IMR-90 (cell line): Measurements from ENCODE around the gene ARHGEF10L. TPM values are rescaled to one million over a fixed set of nuclear protein-coding genes. Genes with fewer than 3 reads are reported as not detected.

Experiments
- ATAC-seq: fragments of 200-7000 bp; cut with Tn5 transposase; 2 replicates; pipeline ENCODE4 v1.9.1; 2020; ENCODE audit warnings: low read depth, mild to moderate bottlenecking, moderate library complexity
- BruUV-seq: library from RNA; stranded (reverse); fragments of 400-500 nt; replicated peaks from 2 replicates; lab custom pipeline; 2021; lab: Mats Ljungman, UMichigan
- CTCF ChIA-PET: fragments of 300-600 bp; formaldehyde crosslinking; extraction: SDS; loops from one replicate; lab custom pipeline; 2021; ENCODE audit warnings: antibody characterized with exemption; lab: Yijun Ruan, JAX
- POLR2A ChIA-PET: fragments of 300-600 bp; sonication (Branson Sonifier 250); formaldehyde crosslinking; loops from one replicate; lab custom pipeline; 2022; ENCODE audit warnings: antibody characterized with exemption; ENCODE audit not compliant: unreplicated experiment; lab: Charles Lee
- DNase-seq: peaks from one replicate; pipeline ENCODE4 v3.0.0; 2013
- H2AFZ ChIP-seq: replicated peaks from 2 replicates; pipeline ENCODE3; 2013; ENCODE audit warnings: low read length, mild to moderate bottlenecking; ENCODE audit not compliant: poor library complexity
- H2AK5ac ChIP-seq: 2 replicates; pipeline ENCODE4 v1.6.1; 2013; ENCODE audit warnings: low read depth, low read length, inconsistent platforms
- H2AK9ac ChIP-seq: replicated peaks from 2 replicates; pipeline ENCODE3; 2013; ENCODE audit warnings: mild to moderate bottlenecking, low read depth, low read length, moderate library complexity; ENCODE audit not compliant: poor library complexity
- H2BK120ac ChIP-seq: 2 replicates; pipeline ENCODE4 v1.6.1; 2013; ENCODE audit warnings: low read depth, low read length, inconsistent platforms
- H2BK15ac ChIP-seq: 3 replicates; pipeline ENCODE4 v1.6.1; 2013; ENCODE audit warnings: low read depth, low read length, inconsistent platforms
- H2BK20ac ChIP-seq: 2 replicates; pipeline ENCODE4 v1.6.1; 2013; ENCODE audit warnings: low read depth, mild to moderate bottlenecking, inconsistent platforms, low read length, moderate library complexity
- H2BK5ac ChIP-seq: 2 replicates; pipeline ENCODE4 v1.6.1; 2013; ENCODE audit warnings: mild to moderate bottlenecking, low read depth, low read length, inconsistent platforms; ENCODE audit not compliant: poor library complexity, severe bottlenecking
- H3K14ac ChIP-seq: replicated peaks from 2 replicates; pipeline ENCODE4 v1.6.1; 2013; ENCODE audit warnings: low read depth, low read length, inconsistent platforms
- H3K18ac ChIP-seq: 2 replicates; pipeline ENCODE4 v1.6.1; 2013; ENCODE audit warnings: low read depth, low read length, control low read depth
- H3K23ac ChIP-seq: 2 replicates; pipeline ENCODE4 v1.6.1; 2013; ENCODE audit warnings: low read depth, low read length, inconsistent platforms
- H3K27ac ChIP-seq: 2 replicates; pipeline ENCODE4 v1.5.1; 2013; ENCODE audit warnings: mild to moderate bottlenecking, control low read depth, low read length; ENCODE audit not compliant: insufficient read depth
- H3K27me3 ChIP-seq: 2 replicates; pipeline ENCODE4 v1.6.1; 2013; ENCODE audit warnings: low read length; ENCODE audit not compliant: control insufficient read depth, insufficient read depth
- H3K36me3 ChIP-seq: 2 replicates; pipeline ENCODE4 v1.6.1; 2013; ENCODE audit warnings: low read length, mixed read lengths; ENCODE audit not compliant: control insufficient read depth, insufficient read depth
- H3K4ac ChIP-seq: 2 replicates; pipeline ENCODE4 v1.6.1; 2013; ENCODE audit warnings: low read depth, low read length, inconsistent platforms
- H3K4me1 ChIP-seq: 2 replicates; pipeline ENCODE4 v1.6.1; 2013; ENCODE audit warnings: low read length, mixed read lengths; ENCODE audit not compliant: control insufficient read depth, insufficient read depth
- H3K4me2 ChIP-seq: 2 replicates; pipeline ENCODE4 v1.6.1; 2013; ENCODE audit warnings: low read depth, mild to moderate bottlenecking, control low read depth, low read length, moderate library complexity
- H3K4me3 ChIP-seq: 2 replicates; pipeline ENCODE4 v1.5.1; 2013; ENCODE audit warnings: low read depth, mild to moderate bottlenecking, control low read depth, low read length, moderate library complexity; ENCODE audit not compliant: insufficient read depth
- H3K56ac ChIP-seq: 2 replicates; pipeline ENCODE4 v1.6.1; 2013; ENCODE audit warnings: low read length, inconsistent platforms; ENCODE audit not compliant: insufficient read depth; ENCODE audit errors: extremely low read depth
- H3K79me1 ChIP-seq, 2 experiments: 2 replicates each; pipeline ENCODE4 v1.6.1; 2013; ENCODE audit warnings: low read length in 2 of 2, inconsistent platforms in 1 of 2, low read depth in 1 of 2
- H3K9ac ChIP-seq: 2 replicates; pipeline ENCODE4 v1.6.1; 2013; ENCODE audit warnings: low read depth, low read length, control low read depth
- H3K9me1 ChIP-seq: 2 replicates; pipeline ENCODE4 v1.6.1; 2013; ENCODE audit warnings: low read length, inconsistent platforms; ENCODE audit not compliant: insufficient read depth
- H3K9me3 ChIP-seq: 2 replicates; pipeline ENCODE4 v1.6.1; 2013; ENCODE audit warnings: low read length; ENCODE audit not compliant: control insufficient read depth, insufficient read depth
- H4K20me1 ChIP-seq: 2 replicates; pipeline ENCODE4 v1.6.1; 2013; ENCODE audit warnings: low read length, inconsistent platforms; ENCODE audit not compliant: insufficient read depth
- H4K5ac ChIP-seq: 2 replicates; pipeline ENCODE4 v1.6.1; 2013; ENCODE audit warnings: mild to moderate bottlenecking, low read depth, low read length, control low read depth
- H4K8ac ChIP-seq, 2 experiments: 2 replicates each; pipeline ENCODE4 v1.6.1; 2013; ENCODE audit warnings: low read depth in 2 of 2, low read length in 2 of 2, control low read depth in 1 of 2, inconsistent platforms in 1 of 2
- H4K91ac ChIP-seq: 2 replicates; pipeline ENCODE4 v1.6.1; 2013; ENCODE audit warnings: low read depth, low read length, inconsistent platforms; ENCODE audit not compliant: insufficient read depth
- BHLHE40 ChIP-seq: fragments of 150-350 bp; IDR thresholded peaks from 2 replicates; pipeline ENCODE4 v1.6.1; 2016; ENCODE audit warnings: mild to moderate bottlenecking, low read depth, low read length
- CEBPB ChIP-seq: IDR thresholded peaks from 2 replicates; pipeline ENCODE4 v1.6.1; 2012; ENCODE audit warnings: low read depth, low read length, improper control_type of control experiment
- CHD1 ChIP-seq: IDR thresholded peaks from 2 replicates; pipeline ENCODE4 v1.6.1; 2012; ENCODE audit warnings: low read depth, low read length, improper control_type of control experiment
- FOS ChIP-seq: fragments of 150-350 bp; IDR thresholded peaks from 2 replicates; pipeline ENCODE4 v1.6.1; 2016; ENCODE audit warnings: low read depth, low read length
- MAFK ChIP-seq: IDR thresholded peaks from 2 replicates; pipeline ENCODE4 v1.6.1; 2012; ENCODE audit warnings: low read depth, low read length, improper control_type of control experiment
- MAZ ChIP-seq: IDR thresholded peaks from 2 replicates; pipeline ENCODE4 v1.6.1; 2012; ENCODE audit warnings: low read depth, mild to moderate bottlenecking, low read length, improper control_type of control experiment, moderate library complexity, borderline replicate concordance
- MXI1 ChIP-seq: IDR thresholded peaks from 2 replicates; pipeline ENCODE4 v1.6.1; 2012; ENCODE audit warnings: low read depth, mild to moderate bottlenecking, low read length, moderate library complexity, borderline replicate concordance
- NFE2L2 ChIP-seq: fragments of 150-350 bp; IDR thresholded peaks from 2 replicates; pipeline ENCODE4 v1.6.1; 2016; ENCODE audit warnings: low read depth, mild to moderate bottlenecking, low read length
- POLR2A ChIP-seq: IDR thresholded peaks from 2 replicates; pipeline ENCODE4 v1.6.1; 2012; ENCODE audit warnings: mild to moderate bottlenecking, low read depth, low read length
- RAD21 ChIP-seq: IDR thresholded peaks from 2 replicates; pipeline ENCODE4 v1.6.1; 2012; ENCODE audit warnings: low read length, improper control_type of control experiment
- RCOR1 ChIP-seq: IDR thresholded peaks from 2 replicates; pipeline ENCODE4 v1.6.1; 2012; ENCODE audit warnings: mild to moderate bottlenecking, low read length, improper control_type of control experiment; ENCODE audit not compliant: insufficient replicate concordance
- RFX5 ChIP-seq: IDR thresholded peaks from 2 replicates; pipeline ENCODE4 v1.8.0; 2012; ENCODE audit warnings: low read depth, mild to moderate bottlenecking, low read length, moderate library complexity
- SMC3 ChIP-seq: fragments of 150-350 bp; IDR thresholded peaks from 2 replicates; pipeline ENCODE4 v1.6.1; 2016; ENCODE audit warnings: low read depth, mild to moderate bottlenecking, antibody characterized with exemption, low read length, moderate library complexity
- WGBS, 2 experiments: methylation state at CpG; one replicate each; pipeline versions ENCODE4 v1.1.5 to v1.1.7; 2013; ENCODE audit warnings: missing lambda C conversion rate in 2 of 2; ENCODE audit not compliant: insufficient read length in 1 of 2; ENCODE audit errors: extremely low coverage in 2 of 2; 5-methylcytosine and 5-hydroxymethylcytosine counted together
- dilution Hi-C: fragments of 300-500 bp; cut with HindIII; formaldehyde crosslinking; loops from one replicate; pipeline ENCODE4 v1.14.3; 2018; ENCODE audit warnings: low sequenced_read_pairs; ENCODE audit not compliant: unreplicated experiment
- in situ Hi-C: fragments of 300-500 bp; cut with MboI; formaldehyde crosslinking; loops from 3 replicates; pipeline ENCODE4 v1.14.3; 2019; ENCODE audit warnings: low sequenced_read_pairs, inconsistent platforms, mixed read lengths
- intact Hi-C: fragments of 100-400 bp; cut with micrococcal nuclease; formaldehyde crosslinking; loops from 2 replicates; pipeline ENCODE4 v1.10.0; 2022
- polyA plus RNA-seq, 3 experiments: library from polyadenylated mRNA; depleted of rRNA; stranded (reverse); fragments of >200 nt; gene quantifications; 2 replicates each; pipeline ENCODE4 v1.2.3, GENCODE V29; 2012; ENCODE audit warnings: low replicate concordance in 1 of 3
- total RNA-seq: library from RNA; depleted of rRNA; stranded (reverse); fragments of >200 nt; gene quantifications from 2 replicates; pipeline ENCODE4 v1.2.3, GENCODE V29; 2012
- TF ChIP-seq, protein P1 (sequence below): fragments of 150-350 bp; IDR thresholded peaks from 2 replicates; pipeline ENCODE4 v1.6.1; 2016; ENCODE audit warnings: low read depth, mild to moderate bottlenecking, low read length, moderate library complexity, borderline replicate concordance
- TF ChIP-seq, protein P2 (sequence below): fragments of 150-350 bp; IDR thresholded peaks from 2 replicates; pipeline ENCODE4 v1.6.1; 2017; ENCODE audit warnings: mild to moderate bottlenecking, antibody characterized with exemption, low read length, low read depth
- TF ChIP-seq, protein P3 (sequence below): conservative IDR thresholded peaks from 2 replicates; pipeline ENCODE4 v1.5.1; 2012; ENCODE audit warnings: mild to moderate bottlenecking, low read depth, low read length, improper control_type of control experiment

ARHGEF10L gene
- total and polyA plus RNA-seq, 2 of the 4 experiments (the other 2 are of a cell fraction): 4.8 to 12.4 TPM

DNA sequence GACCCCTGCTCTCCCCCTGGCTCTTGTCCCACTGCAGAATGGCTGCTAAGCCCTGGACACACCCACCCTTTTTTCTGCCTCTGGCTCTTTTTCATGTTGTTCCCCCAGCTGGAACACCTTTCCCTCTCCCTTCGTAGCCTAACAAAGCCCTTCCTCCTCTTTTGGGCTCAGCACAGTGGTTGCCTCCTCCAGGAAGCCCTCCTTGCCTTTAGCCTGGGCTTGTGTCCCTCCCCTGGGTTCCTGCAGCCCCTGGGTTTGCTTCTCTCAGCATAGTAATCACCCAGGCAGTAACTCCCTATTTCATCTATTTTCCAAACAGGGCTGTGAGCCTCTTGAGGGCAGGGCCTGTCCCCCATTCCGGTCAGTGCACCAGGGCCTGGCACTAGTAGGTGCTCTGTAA, 195.8 kb downstream of the ARHGEF10L start:
- Histone ChIP-seq H2BK5ac (no peak overlapping the region), H3K14ac (no peak overlapping the region), H3K56ac (no peak overlapping the region), H3K4me1 (no peaks in the 10 kb centered on the region), H3K18ac (no peak overlapping the region), H3K4ac (no peak overlapping the region), H3K4me3 (no peak overlapping the region), H2AFZ (no peak overlapping the region), H4K5ac (no peak overlapping the region), H3K9ac (no peak overlapping the region), H3K36me3 (no peaks in the 10 kb centered on the region), H3K4me2 (no peak overlapping the region), H2BK15ac (no peak overlapping the region), H3K9me1 (no peaks in the 10 kb centered on the region), H4K20me1 (no peaks in the 10 kb centered on the region), H3K23ac (no peak overlapping the region), H3K79me1 (no peaks in the 10 kb centered on the region), H2AK5ac (no peak overlapping the region), H4K91ac (no peak overlapping the region), H3K27me3 (peaks cover 24% of the 10 kb centered on the region), H2BK20ac (no peak overlapping the region), H2BK120ac (no peak overlapping the region), H4K8ac (no peak overlapping the region), H3K9me3 (no peaks in the 10 kb centered on the region; the same call in 1 of the 2 replicates), H2AK9ac (no peak overlapping the region), H3K27ac (no peak overlapping the region)
- ATAC-seq: no peak
- in situ Hi-C loops (no loop called here), dilution Hi-C loops (no loop called here), intact Hi-C loops (no loop called here)
- BruUV-seq: no TSS peak
- ChIA-PET POLR2A (no interaction called here), CTCF (no interaction called here)
- DNase-seq: no peak
- no peak for TF ChIP-seq MXI1
- no peak for TF ChIP-seq RFX5
- TF ChIP-seq RCOR1: no peak
- no peak for TF ChIP-seq POLR2A
- TF ChIP-seq, protein P1, sequence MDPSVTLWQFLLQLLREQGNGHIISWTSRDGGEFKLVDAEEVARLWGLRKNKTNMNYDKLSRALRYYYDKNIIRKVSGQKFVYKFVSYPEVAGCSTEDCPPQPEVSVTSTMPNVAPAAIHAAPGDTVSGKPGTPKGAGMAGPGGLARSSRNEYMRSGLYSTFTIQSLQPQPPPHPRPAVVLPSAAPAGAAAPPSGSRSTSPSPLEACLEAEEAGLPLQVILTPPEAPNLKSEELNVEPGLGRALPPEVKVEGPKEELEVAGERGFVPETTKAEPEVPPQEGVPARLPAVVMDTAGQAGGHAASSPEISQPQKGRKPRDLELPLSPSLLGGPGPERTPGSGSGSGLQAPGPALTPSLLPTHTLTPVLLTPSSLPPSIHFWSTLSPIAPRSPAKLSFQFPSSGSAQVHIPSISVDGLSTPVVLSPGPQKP: no peak
- no peak for TF ChIP-seq CHD1
- TF ChIP-seq NFE2L2: no peak
- no peak for TF ChIP-seq MAZ
- TF ChIP-seq, protein P2, sequence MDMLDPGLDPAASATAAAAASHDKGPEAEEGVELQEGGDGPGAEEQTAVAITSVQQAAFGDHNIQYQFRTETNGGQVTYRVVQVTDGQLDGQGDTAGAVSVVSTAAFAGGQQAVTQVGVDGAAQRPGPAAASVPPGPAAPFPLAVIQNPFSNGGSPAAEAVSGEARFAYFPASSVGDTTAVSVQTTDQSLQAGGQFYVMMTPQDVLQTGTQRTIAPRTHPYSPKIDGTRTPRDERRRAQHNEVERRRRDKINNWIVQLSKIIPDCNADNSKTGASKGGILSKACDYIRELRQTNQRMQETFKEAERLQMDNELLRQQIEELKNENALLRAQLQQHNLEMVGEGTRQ: no peak
- no peak for TF ChIP-seq BHLHE40
- no peak for TF ChIP-seq FOS
- TF ChIP-seq MAFK: no peak
- no peak for TF ChIP-seq RAD21
- TF ChIP-seq SMC3: no peak
- TF ChIP-seq, protein P3, sequence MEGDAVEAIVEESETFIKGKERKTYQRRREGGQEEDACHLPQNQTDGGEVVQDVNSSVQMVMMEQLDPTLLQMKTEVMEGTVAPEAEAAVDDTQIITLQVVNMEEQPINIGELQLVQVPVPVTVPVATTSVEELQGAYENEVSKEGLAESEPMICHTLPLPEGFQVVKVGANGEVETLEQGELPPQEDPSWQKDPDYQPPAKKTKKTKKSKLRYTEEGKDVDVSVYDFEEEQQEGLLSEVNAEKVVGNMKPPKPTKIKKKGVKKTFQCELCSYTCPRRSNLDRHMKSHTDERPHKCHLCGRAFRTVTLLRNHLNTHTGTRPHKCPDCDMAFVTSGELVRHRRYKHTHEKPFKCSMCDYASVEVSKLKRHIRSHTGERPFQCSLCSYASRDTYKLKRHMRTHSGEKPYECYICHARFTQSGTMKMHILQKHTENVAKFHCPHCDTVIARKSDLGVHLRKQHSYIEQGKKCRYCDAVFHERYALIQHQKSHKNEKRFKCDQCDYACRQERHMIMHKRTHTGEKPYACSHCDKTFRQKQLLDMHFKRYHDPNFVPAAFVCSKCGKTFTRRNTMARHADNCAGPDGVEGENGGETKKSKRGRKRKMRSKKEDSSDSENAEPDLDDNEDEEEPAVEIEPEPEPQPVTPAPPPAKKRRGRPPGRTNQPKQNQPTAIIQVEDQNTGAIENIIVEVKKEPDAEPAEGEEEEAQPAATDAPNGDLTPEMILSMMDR: no peak
- TF ChIP-seq CEBPB: no peak
- 88% methylated on average over 1 of the region's 2 CpGs; no CpG with 5 or more reads in 1 of the 2 experiments for WGBS, 2 experiments
